Measurements from ENCODE around the gene ABCA9.
"Not testable (repeated sequence)": the region's sequence is repeated elsewhere in the genome, so short reads cannot be mapped to it uniquely, and the experiment has no call there.

The ABCA9 gene

DNA sequence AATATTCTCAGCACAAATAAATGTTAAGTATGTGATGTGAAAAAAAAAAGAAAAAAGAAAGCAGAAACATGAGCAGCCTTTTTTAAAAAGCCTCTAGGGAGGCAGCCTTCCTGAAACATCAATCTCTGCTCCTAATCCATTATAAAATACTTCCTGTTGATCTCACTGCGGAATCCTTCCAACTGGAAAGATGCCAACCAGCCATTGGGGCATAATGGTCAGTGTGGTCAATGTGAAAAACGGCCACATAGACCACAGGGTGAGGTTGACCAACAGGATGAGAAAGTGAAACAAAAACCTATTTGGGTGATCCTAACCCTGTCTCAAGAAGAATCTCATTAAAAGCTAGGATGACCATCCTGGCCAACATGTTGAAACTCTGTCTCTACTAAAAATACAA, 79.4 kb downstream of the ABCA9 start:
- Histone ChIP-seq H3K9me3 (replicated peaks in 1 of 11) (peaks cover 0 to 4% (median 0%) of the 10 kb centered on the region in 11 experiments; a peak in 1 of 22 replicates), H3K4me1 (peaks cover 0 to 16% (median 8%) of the 10 kb centered on the region in 10 experiments; a peak in 10 of 20 replicates), H3K4me2 (peak overlapping the region in 9 of 11 experiments; percentile 2 to 55 (median 29); a peak in 14 of 22 replicates), H3K27me3 (no peaks in the 10 kb centered on the region), H3K27ac (no peak overlapping the region), H3K9ac (no peak overlapping the region), H3K4me3 (no peak overlapping the region), H3K36me3 (no peaks in the 10 kb centered on the region), H4K20me1 (no peaks in the 10 kb centered on the region)
- TF ChIP-seq Cebpa-rat (IDR thresholded peaks at IDR 0.05) = no peak

DNA sequence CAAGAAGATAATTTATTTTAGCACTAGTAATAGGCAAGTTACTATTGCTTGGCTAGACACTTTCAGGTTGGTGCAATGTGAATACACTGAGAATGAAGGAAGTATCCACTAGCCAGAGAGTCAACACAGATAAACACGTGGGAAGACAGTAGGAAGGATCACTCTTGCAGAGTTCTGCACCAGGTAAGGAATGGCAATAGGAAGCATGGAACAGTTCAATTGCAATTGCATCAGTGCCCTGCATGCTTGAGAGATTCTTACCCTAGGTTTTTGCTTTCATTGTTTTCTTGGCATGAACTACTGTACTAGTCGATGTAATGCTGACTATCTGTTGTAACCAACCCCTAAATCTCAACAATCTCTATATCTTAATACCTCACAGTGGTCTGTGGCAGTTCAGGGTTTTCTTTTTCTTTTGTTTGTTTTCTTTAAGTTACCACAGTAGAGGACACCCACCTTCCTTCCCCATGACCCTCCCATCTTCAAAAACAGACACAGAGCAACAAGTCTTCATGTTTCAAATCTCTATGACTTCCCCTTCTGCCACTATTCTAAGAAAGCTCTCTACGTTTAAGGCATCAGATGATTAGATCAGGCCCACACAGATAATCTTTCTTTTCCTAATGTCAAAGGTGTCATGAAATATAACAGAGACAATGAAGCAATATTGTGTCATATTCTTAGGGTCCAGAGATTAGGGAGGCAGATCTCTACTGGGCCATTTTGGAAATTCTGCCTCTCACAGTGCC, 87.5 kb downstream of the ABCA9 start:
- H3K27me3 ChIP-seq = no peaks in the 10 kb centered on the region
- no peaks in the 10 kb centered on the region for H4K20me1 ChIP-seq
- no peak overlapping the region for H3K4me3 ChIP-seq
- peaks cover 0 to 5% (median 0%) of the 10 kb centered on the region in 11 experiments; a peak in 1 of 22 replicates for H3K9me3 ChIP-seq (replicated peaks in 1 of 11)
- H3K4me1 ChIP-seq = peaks cover 0 to 27% (median 0%) of the 10 kb centered on the region in 10 experiments; a peak in 6 of 20 replicates
- no peaks in the 10 kb centered on the region for H3K36me3 ChIP-seq
- H3K27ac ChIP-seq = no peak overlapping the region; a peak in 1 of 22 replicates
- peak overlapping the region in 3 of 11 experiments; percentile 9 to 72 (median 50); a peak in 4 of 22 replicates for H3K4me2 ChIP-seq
- TF ChIP-seq Cebpa-rat (IDR thresholded peaks at IDR 0.05) = no peak
- H3K9ac ChIP-seq = no peak overlapping the region

DNA sequence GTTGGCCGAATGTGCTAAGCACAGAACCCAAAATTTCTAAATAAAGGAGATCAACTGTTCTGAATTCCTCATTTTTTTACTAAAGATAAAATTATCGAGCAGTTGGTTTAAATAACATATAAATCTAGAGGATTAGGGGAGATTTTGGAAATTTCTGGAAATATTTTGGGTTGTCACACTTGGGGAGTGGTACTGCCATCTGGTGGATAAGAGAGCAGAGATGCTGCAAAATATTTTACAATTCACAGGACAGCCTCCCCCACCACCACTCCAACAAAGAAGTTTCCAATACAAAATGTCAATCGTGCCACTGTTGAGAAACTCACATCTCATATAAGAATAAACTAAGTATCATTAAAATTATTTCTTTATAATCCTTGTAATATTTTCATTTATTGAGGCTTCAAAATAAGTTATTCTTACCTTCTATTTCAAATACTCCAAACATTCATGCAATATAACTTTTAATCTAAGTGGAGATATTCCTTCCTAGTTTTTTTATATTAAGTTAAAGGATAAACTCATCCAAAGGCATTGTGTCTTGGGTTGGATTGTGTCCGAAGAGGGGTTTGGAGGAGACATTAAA, 88.5 kb downstream of the ABCA9 start:
- Histone ChIP-seq H3K4me3 (no peak overlapping the region), H4K20me1 (no peaks in the 10 kb centered on the region), H3K4me2 (peak overlapping the region in 2 of 11 experiments; percentile 50 to 72; a peak in 3 of 22 replicates), H3K4me1 (peaks cover 0 to 23% (median 0%) of the 10 kb centered on the region in 10 experiments; a peak in 6 of 20 replicates), H3K9ac (no peak overlapping the region), H3K27ac (no peak overlapping the region), H3K9me3 (replicated peaks in 1 of 11) (peaks cover 0 to 5% (median 0%) of the 10 kb centered on the region in 11 experiments; a peak in 1 of 22 replicates), H3K36me3 (no peaks in the 10 kb centered on the region), H3K27me3 (no peaks in the 10 kb centered on the region)
- TF ChIP-seq Cebpa-rat (IDR thresholded peaks at IDR 0.05) = no peak

DNA sequence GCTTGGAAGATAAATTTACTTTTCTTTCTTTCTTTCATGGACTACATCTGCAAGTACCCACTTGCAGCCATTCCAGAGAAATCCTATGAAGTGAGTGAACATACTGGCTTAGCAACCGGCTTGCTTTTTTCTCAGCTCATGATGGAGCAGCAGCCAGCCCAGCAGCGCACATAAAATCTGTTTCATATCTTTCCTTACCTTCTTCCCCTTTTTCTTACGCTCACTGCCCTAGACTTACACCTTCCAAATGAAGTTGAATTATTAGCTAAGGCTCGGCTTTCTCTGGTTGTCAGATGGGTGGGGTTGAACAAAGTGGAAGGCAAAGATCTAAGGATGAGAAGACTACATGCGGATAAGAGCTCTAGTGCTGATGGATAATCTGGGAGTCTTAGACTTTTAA, 91.6 kb downstream of the ABCA9 start:
- no peak for TF ChIP-seq Cebpa-rat (IDR thresholded peaks at IDR 0.05)
- Histone ChIP-seq H3K9ac (no peak overlapping the region), H4K20me1 (no peaks in the 10 kb centered on the region), H3K27me3 (no peaks in the 10 kb centered on the region), H3K4me2 (no peak overlapping the region), H3K4me1 (peaks cover 0 to 20% (median 0%) of the 10 kb centered on the region in 10 experiments; a peak in 6 of 20 replicates), H3K9me3 (replicated peaks in 1 of 11) (no peaks in the 10 kb centered on the region), H3K27ac (no peak overlapping the region), H3K36me3 (no peaks in the 10 kb centered on the region), H3K4me3 (no peak overlapping the region)

DNA sequence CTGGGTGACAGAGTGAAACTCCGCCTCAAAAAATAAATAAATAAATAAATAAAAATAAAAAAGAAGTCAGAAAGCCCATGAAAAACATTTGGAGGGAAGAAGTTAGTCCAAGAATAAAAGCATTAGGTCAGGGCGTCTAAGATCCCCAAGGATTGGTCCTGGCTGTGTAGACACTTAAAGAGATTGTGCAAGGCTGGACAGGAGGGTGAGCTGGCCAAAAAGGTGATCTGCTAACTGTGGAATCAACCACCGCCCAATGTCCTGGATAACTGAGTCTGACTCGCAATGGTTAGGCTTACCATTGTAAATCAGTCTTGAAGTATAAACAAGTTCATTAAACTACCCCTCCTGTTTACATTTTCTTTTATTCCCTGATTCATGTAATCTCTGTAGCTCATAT, 96.8 kb downstream of the ABCA9 start:
- Histone ChIP-seq H3K9me3 (replicated peaks in 1 of 11) (peaks cover 0 to 9% (median 6%) of the 10 kb centered on the region in 11 experiments; a peak in 8 of 22 replicates), H3K4me1 (no peaks in the 10 kb centered on the region), H3K9ac (no peak overlapping the region), H4K20me1 (no peaks in the 10 kb centered on the region), H3K4me3 (no peak overlapping the region), H3K4me2 (no peak overlapping the region), H3K27me3 (no peaks in the 10 kb centered on the region), H3K36me3 (no peaks in the 10 kb centered on the region), H3K27ac (no peak overlapping the region)
- no peak for TF ChIP-seq Cebpa-rat (IDR thresholded peaks at IDR 0.05)

DNA sequence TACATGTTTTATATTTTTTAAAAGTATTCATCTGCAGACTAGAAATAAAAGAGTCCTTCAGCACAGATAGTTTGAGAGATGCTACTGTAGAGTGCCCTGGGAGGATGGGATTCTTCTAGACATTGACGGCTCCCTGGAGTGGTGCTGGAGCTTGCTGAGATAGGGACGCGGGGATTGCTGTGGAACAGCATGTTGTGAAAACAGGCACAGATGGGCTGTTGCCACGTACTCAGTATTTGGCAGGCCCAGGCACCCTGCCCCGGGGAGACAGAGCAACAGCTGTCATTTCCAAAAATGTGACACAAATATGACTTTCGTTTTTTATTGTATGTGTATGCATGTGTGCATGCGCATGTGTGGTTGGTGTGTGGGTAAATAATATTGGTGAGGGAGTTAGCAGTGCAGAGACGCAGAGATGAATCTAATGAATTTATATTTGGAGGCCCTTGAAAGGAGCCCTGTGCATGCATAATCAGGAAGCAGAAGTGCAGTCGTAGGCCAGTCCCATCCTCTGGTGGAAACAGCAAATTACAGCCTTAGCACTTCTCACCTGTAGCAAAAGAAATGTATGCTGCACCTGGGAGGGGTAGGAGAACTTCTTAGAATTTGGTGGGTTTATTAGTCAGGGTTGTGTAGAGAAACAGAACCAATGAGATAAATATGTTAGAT, 99.4 kb downstream of the ABCA9 start:
- Histone ChIP-seq H3K4me3 (no peak overlapping the region), H3K27ac (no peak overlapping the region), H4K20me1 (no peaks in the 10 kb centered on the region), H3K9ac (no peak overlapping the region), H3K4me1 (no peaks in the 10 kb centered on the region), H3K27me3 (no peaks in the 10 kb centered on the region), H3K4me2 (no peak overlapping the region), H3K36me3 (no peaks in the 10 kb centered on the region), H3K9me3 (replicated peaks in 1 of 11) (peaks cover 0 to 9% (median 6%) of the 10 kb centered on the region in 11 experiments; a peak in 8 of 22 replicates)
- no peak for TF ChIP-seq Cebpa-rat (IDR thresholded peaks at IDR 0.05)

DNA sequence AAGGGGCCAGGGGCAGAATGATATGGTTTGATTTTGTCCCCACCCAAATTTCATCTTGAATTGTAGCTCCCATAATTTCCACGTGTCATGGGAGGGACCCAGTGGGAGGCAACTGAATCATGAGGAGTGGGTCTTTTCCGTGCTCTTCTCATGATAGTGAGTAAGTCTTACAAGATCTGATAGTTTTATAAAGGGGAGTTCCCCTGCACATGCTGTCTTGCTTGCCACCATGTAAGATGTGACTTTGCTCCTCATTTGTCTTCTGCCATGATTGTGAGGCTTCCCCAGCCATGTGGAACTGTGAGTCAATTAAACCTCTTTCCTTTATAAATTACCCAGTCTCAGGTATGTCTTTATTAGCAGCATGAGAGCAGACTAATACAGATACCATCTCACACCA, 101.6 kb downstream of the ABCA9 start:
- not testable (repeated sequence) for H3K27me3 ChIP-seq; H3K27ac ChIP-seq; H3K9ac ChIP-seq; H3K9me3 ChIP-seq (replicated peaks in 1 of 11); H3K4me1 ChIP-seq; H3K36me3 ChIP-seq; H4K20me1 ChIP-seq; H3K4me3 ChIP-seq; H3K4me2 ChIP-seq

DNA sequence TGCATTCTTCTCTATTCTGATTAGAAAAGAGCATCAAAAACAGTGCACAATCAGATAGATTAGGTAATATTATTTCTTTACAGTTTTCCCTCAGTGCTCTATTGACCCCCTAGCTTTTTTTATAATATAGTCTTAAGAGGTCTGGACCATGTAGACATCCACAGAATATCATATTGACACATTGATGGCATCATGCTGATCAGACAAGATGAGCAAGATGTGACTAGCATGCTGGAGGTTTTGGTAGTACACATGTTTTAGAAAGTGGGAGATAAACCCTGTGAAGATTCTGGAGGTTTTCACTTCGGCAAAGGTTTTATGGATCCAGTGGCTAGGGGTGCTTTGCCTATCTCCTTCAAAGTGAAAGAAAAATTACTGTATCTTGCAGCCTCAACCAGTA, 102.8 kb downstream of the ABCA9 start:
- no peaks in the 10 kb centered on the region for H3K4me1 ChIP-seq
- H3K9me3 ChIP-seq (replicated peaks in 1 of 11) = peaks cover 0 to 9% (median 6%) of the 10 kb centered on the region in 11 experiments; a peak in 8 of 22 replicates
- no peaks in the 10 kb centered on the region for H3K27me3 ChIP-seq
- H3K4me2 ChIP-seq = no peak overlapping the region
- H3K4me3 ChIP-seq = no peak overlapping the region
- no peaks in the 10 kb centered on the region for H3K36me3 ChIP-seq
- no peak overlapping the region for H3K9ac ChIP-seq
- no peaks in the 10 kb centered on the region for H4K20me1 ChIP-seq
- no peak for TF ChIP-seq Cebpa-rat (IDR thresholded peaks at IDR 0.05)
- H3K27ac ChIP-seq = no peak overlapping the region

DNA sequence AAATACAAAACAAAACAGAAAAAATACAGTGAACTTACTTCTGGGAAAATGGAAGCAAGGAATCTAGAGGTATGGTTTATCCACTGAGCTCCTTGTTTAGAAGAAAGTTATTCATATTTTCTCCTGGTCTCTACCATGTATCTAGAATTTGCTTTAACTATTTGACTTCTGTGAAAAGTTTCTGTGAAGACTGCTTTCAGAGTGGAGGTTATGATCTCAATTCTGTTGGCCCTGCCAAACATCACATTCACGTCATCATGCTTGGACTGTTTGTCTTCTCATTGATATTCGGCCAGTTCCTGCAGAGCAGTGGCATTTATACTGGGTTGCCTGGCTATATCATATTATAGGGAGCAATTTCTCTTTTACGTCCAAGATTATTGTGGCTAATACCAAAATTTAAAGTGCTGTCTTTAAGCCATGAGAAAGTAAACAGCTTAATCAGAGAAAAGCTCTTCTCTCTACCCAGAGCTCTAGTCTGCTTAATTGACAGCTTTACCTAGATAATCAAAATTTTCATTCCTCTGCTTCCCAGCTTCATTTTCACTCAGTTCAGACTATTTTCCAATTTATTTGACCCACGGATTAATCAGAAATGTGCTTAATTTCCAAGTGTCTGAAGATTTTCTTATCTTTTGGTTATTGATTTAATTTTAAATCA, 105.4 kb downstream of the ABCA9 start, which contains the start of gene ABCA8:
Gene ABCA8 (minus strand): TSS at position 212 of the 661 bp plus-strand sequence. CDS start 13,358 bp downstream, outside the sequence.
- no peaks in the 10 kb centered on the region for H4K20me1 ChIP-seq
- no peak within 1 kb of the TSS for H3K4me2 ChIP-seq
- no peaks in the 10 kb centered on the region for H3K4me1 ChIP-seq
- no peak within 1 kb of the TSS for H3K9ac ChIP-seq
- no peak within 1 kb of the TSS for H3K27ac ChIP-seq
- no peak within 1 kb of the TSS for H3K4me3 ChIP-seq
- no peaks in the 10 kb centered on the region for H3K27me3 ChIP-seq
- peaks cover 0 to 9% (median 6%) of the 10 kb centered on the region in 11 experiments; a peak in 8 of 22 replicates for H3K9me3 ChIP-seq (replicated peaks in 1 of 11)
- TF ChIP-seq Cebpa-rat (IDR thresholded peaks at IDR 0.05) = no peak
- H3K36me3 ChIP-seq = no peaks in the 10 kb centered on the region

All from BLaER1 treated with 17β-estradiol and CSF1 and Interleukin-3, amounts not matched to agents 10 nM and 100 nM (cell line).